K562 (cell line): Measurements from ENCODE around the gene CD84. TPM values are rescaled to one million over a fixed set of nuclear protein-coding genes. Genes with fewer than 3 reads are reported as not detected.

Experiments
- CTBP1 ChIP-seq: fragments of 450-650 bp; IDR thresholded peaks from 2 replicates; pipeline ENCODE4 v1.6.1; 2016; ENCODE audit warnings: borderline replicate concordance
- ILF3 ChIP-seq: fragments of 450-650 bp; IDR thresholded peaks from 2 replicates; pipeline ENCODE4 v1.6.1; 2018; ENCODE audit warnings: antibody characterized with exemption, mild to moderate bottlenecking, moderate library complexity, borderline replicate concordance
- MAFG ChIP-seq: fragments of 450-650 bp; conservative IDR thresholded peaks from 2 replicates; pipeline ENCODE4 v1.6.1; 2016; ENCODE audit warnings: missing genetic modification characterization, missing compliant biosample characterization
- NONO ChIP-seq, 2 experiments: fragments of 200-400 bp in 1 of 2; fragments of 450-650 bp in 1 of 2; formaldehyde crosslinking in 1 of 2; IDR thresholded peaks; 2 replicates each; pipeline ENCODE4 v1.6.1; 2017; ENCODE audit warnings: low read depth in 2 of 2, mild to moderate bottlenecking in 2 of 2, moderate library complexity in 2 of 2, low read length in 1 of 2
- RBM14 ChIP-seq: fragments of 200-400 bp; formaldehyde crosslinking; IDR thresholded peaks from 2 replicates; pipeline ENCODE4 v1.6.1; 2018; ENCODE audit warnings: low read depth, mild to moderate bottlenecking, low read length, moderate library complexity, borderline replicate concordance; ENCODE audit not compliant: insufficient read depth
- RBM22 ChIP-seq: fragments of 200-400 bp; formaldehyde crosslinking; IDR thresholded peaks from 2 replicates; pipeline ENCODE4 v1.6.1; 2018; ENCODE audit warnings: low read length, low read depth; ENCODE audit not compliant: poor library complexity, severe bottlenecking
- SIN3B ChIP-seq: fragments of 450-650 bp; IDR thresholded peaks from 2 replicates; pipeline ENCODE4 v1.6.1; 2017; ENCODE audit warnings: low read depth, mild to moderate bottlenecking, moderate library complexity
- TFAM ChIP-seq: fragments of 250-450 bp; sonication (Bioruptor Pico); conservative IDR thresholded peaks from 2 replicates; pipeline ENCODE4 v1.5.0; 2021; ENCODE audit warnings: mild to moderate bottlenecking, moderate library complexity
- ZNF143 ChIP-seq: sonication (generic); formaldehyde crosslinking; IDR thresholded peaks from 2 replicates; pipeline ENCODE4 v1.9.0; 2022; ENCODE audit warnings: mild to moderate bottlenecking, missing genetic modification reagents
- ZNF609 ChIP-seq: sonication (generic); formaldehyde crosslinking; IDR thresholded peaks from 2 replicates; pipeline ENCODE4 v1.8.1; 2023; ENCODE audit warnings: missing genetic modification reagents, mild to moderate bottlenecking, borderline replicate concordance
- polyA plus RNA-seq, 8 experiments: library from polyadenylated mRNA; depleted of rRNA in 4 of 8; stranded (reverse) in 5 of 8; unstranded in 3 of 8; fragments of >200 nt; fragmentation: Nextera tagmentation in 2 of 8; fragmentation: Illumina TruSeq in 1 of 8; extraction: Ambion mirVana in 2 of 8; extraction: Trizol in 1 of 8; gene quantifications; 2 replicates each; pipeline versions ENCODE4 v1.2.1 to v1.2.3, GENCODE V29; 2011 to 2014; ENCODE audit warnings: inconsistent platforms in 1 of 8, missing spikeins in 1 of 8
- total RNA-seq, 7 experiments: library from RNA; depleted of rRNA in 6 of 7; stranded (reverse); fragments of >200 nt in 6 of 7; fragmentation: Illumina TruSeq in 2 of 7; extraction: Trizol in 2 of 7; gene quantifications; 2 replicates each; pipeline versions ENCODE4 v1.2.1 to v1.2.3, GENCODE V29; 2011 to 2021; ENCODE audit warnings: low replicate concordance in 1 of 7
- TF ChIP-seq, protein P1 (sequence below), 2 experiments: fragments of 450-650 bp; IDR thresholded peaks; 2 replicates each; pipeline ENCODE4 v1.6.1; 2018; ENCODE audit warnings: mild to moderate bottlenecking in 2 of 2, low read depth in 1 of 2; ENCODE audit not compliant: partially characterized antibody in 2 of 2
- TF ChIP-seq, protein P2 (sequence below): fragments of 250-450 bp; sonication (Bioruptor Pico); IDR thresholded peaks from 2 replicates; pipeline ENCODE4 v1.5.0; 2020; ENCODE audit warnings: mild to moderate bottlenecking
- TF ChIP-seq, protein P3 (sequence below): fragments of 250-450 bp; sonication (Bioruptor Pico); IDR thresholded peaks from 2 replicates; pipeline ENCODE4 v1.8.0; 2022; ENCODE audit warnings: moderate library complexity, mild to moderate bottlenecking, inconsistent platforms

CD84 gene
- total and polyA plus RNA-seq, 9 of the 15 experiments (the other 6 are each of a cell fraction or from before 2014, with no cell fraction given) = 0.82 to 6.8 (median 2.0) TPM

DNA sequence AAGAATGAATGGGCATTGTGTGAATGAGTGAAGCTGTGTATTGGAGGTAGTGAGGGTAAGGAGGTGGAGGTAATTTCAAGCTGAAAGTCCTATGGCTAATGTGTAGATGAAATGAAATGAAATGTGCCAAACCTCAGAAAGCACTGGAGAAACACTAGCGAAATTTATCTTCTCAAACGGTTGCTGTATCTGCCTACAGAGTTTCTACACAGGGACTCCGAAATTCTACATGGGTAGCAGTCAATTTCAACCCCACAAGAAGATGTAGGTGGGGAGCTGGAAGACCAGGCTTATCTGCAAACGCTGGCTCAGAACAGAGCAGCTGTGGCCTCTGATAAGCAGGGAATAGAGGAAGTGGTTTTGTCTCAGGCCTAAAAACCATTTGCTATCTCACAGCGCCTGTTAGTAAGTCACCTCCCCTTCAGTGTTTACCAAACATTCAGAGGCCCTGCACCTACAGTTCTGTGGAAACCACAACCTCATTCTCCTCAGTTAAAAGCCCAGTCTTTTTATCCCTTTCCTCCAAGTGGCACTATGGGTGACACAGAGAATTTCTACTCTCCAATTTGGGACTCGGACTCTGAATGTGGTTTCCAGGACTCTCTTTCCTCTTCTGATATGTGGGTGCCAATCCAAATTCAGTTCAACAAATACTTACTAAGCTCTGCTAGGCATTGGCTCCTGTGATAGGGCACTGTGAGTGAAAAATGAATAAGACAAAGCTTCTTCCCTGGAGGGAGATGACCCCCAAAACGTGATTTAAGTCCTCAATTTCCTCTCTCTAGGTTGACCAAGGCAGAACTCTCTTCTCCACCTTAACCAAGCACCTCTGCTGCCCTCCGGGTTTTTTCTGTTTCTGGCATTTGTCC lies 39.1 kb downstream of the CD84 start (continued):
- TF ChIP-seq, protein P1, sequence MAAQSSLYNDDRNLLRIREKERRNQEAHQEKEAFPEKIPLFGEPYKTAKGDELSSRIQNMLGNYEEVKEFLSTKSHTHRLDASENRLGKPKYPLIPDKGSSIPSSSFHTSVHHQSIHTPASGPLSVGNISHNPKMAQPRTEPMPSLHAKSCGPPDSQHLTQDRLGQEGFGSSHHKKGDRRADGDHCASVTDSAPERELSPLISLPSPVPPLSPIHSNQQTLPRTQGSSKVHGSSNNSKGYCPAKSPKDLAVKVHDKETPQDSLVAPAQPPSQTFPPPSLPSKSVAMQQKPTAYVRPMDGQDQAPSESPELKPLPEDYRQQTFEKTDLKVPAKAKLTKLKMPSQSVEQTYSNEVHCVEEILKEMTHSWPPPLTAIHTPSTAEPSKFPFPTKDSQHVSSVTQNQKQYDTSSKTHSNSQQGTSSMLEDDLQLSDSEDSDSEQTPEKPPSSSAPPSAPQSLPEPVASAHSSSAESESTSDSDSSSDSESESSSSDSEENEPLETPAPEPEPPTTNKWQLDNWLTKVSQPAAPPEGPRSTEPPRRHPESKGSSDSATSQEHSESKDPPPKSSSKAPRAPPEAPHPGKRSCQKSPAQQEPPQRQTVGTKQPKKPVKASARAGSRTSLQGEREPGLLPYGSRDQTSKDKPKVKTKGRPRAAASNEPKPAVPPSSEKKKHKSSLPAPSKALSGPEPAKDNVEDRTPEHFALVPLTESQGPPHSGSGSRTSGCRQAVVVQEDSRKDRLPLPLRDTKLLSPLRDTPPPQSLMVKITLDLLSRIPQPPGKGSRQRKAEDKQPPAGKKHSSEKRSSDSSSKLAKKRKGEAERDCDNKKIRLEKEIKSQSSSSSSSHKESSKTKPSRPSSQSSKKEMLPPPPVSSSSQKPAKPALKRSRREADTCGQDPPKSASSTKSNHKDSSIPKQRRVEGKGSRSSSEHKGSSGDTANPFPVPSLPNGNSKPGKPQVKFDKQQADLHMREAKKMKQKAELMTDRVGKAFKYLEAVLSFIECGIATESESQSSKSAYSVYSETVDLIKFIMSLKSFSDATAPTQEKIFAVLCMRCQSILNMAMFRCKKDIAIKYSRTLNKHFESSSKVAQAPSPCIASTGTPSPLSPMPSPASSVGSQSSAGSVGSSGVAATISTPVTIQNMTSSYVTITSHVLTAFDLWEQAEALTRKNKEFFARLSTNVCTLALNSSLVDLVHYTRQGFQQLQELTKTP (IDR thresholded peaks at IDR 0.05; ENCODE audit: low read depth in 1 of 2, partially characterized antibody in 2 of 2) = peak; percentile 81 to 98
- TF ChIP-seq, protein P2, sequence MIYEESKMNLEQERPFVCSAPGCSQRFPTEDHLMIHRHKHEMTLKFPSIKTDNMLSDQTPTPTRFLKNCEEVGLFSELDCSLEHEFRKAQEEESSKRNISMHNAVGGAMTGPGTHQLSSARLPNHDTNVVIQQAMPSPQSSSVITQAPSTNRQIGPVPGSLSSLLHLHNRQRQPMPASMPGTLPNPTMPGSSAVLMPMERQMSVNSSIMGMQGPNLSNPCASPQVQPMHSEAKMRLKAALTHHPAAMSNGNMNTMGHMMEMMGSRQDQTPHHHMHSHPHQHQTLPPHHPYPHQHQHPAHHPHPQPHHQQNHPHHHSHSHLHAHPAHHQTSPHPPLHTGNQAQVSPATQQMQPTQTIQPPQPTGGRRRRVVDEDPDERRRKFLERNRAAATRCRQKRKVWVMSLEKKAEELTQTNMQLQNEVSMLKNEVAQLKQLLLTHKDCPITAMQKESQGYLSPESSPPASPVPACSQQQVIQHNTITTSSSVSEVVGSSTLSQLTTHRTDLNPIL (CRISPR knock-in tag) = no peak
- peak; percentile 93; the same call in 1 of the 2 replicates for TF ChIP-seq ZNF609 (CRISPR knock-in tag)
- TF ChIP-seq TFAM (CRISPR knock-in tag) = no peak
- peak in 1 of 2 experiments; percentile 97; a peak in 2 of 4 replicates for TF ChIP-seq NONO (IDR thresholded peaks at IDR 0.05; ENCODE audit: low read depth in 2 of 2, low read length in 1 of 2)
- peak; percentile 70 for TF ChIP-seq MAFG (tag)
- no peak for TF ChIP-seq SIN3B
- TF ChIP-seq ILF3 = peak; percentile 99
- no peak for TF ChIP-seq RBM14
- TF ChIP-seq, protein P3, sequence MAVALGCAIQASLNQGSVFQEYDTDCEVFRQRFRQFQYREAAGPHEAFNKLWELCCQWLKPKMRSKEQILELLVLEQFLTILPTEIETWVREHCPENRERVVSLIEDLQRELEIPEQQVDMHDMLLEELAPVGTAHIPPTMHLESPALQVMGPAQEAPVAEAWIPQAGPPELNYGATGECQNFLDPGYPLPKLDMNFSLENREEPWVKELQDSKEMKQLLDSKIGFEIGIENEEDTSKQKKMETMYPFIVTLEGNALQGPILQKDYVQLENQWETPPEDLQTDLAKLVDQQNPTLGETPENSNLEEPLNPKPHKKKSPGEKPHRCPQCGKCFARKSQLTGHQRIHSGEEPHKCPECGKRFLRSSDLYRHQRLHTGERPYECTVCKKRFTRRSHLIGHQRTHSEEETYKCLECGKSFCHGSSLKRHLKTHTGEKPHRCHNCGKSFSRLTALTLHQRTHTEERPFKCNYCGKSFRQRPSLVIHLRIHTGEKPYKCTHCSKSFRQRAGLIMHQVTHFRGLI = 0 out of 2 replicates have a peak, but pooled peaks have one; percentile 17
- TF ChIP-seq CTBP1 = peak; percentile 94
- TF ChIP-seq RBM22 = no peak
- TF ChIP-seq ZNF143 (CRISPR knock-in tag) = no peak
